OCI-LY1 (cell line): Measurements from ENCODE around the gene PDE1C.

Experiments used
- H2AFZ ChIP-seq: fragments of 200-600 bp; sonication (generic), shearing (Covaris generic); 2 replicates; pipeline ENCODE4 v1.6.0; 2014; ENCODE audit warnings: antibody characterized with exemption, mild to moderate bottlenecking, low read length
- H3F3A ChIP-seq: fragments of 200-600 bp; sonication (generic), shearing (Covaris generic); 2 replicates; pipeline ENCODE4 v1.6.0; 2014; ENCODE audit warnings: mild to moderate bottlenecking, antibody characterized with exemption, low read length, moderate library complexity; ENCODE audit not compliant: insufficient read depth
- H3K27ac ChIP-seq: fragments of 200-600 bp; sonication (generic); 2 replicates; pipeline ENCODE4 v1.5.1; 2014; ENCODE audit warnings: low read length, mixed run types, mild to moderate bottlenecking, low read depth; ENCODE audit not compliant: poor library complexity, severe bottlenecking
- H3K27me3 ChIP-seq: fragments of 200-600 bp; sonication (generic); 2 replicates; pipeline ENCODE4 v1.6.0; 2014; ENCODE audit warnings: antibody characterized with exemption, mild to moderate bottlenecking, low read length, moderate library complexity; ENCODE audit not compliant: insufficient read depth
- H3K36me3 ChIP-seq: fragments of 200-600 bp; sonication (generic); 2 replicates; pipeline ENCODE4 v1.6.1; 2014; ENCODE audit warnings: mild to moderate bottlenecking, antibody characterized with exemption, low read length, moderate library complexity, mixed read lengths; ENCODE audit not compliant: insufficient read depth
- H3K4me1 ChIP-seq: fragments of 200-600 bp; sonication (generic); 2 replicates; pipeline ENCODE4 v1.5.1; 2014; ENCODE audit warnings: mild to moderate bottlenecking, low read length, moderate library complexity; ENCODE audit not compliant: insufficient read depth, severe bottlenecking
- H3K4me2 ChIP-seq: fragments of 200-600 bp; sonication (generic), shearing (Covaris generic); 2 replicates; pipeline ENCODE4 v1.6.1; 2014; ENCODE audit warnings: low read length
- H3K4me3 ChIP-seq: fragments of 200-600 bp; sonication (generic); 2 replicates; pipeline ENCODE4 v1.5.1; 2014; ENCODE audit warnings: low read length, low read depth, mild to moderate bottlenecking, mixed read lengths; ENCODE audit not compliant: poor library complexity, severe bottlenecking
- H3K79me2 ChIP-seq: fragments of 200-600 bp; shearing (Covaris generic); 2 replicates; pipeline ENCODE4 v1.6.1; 2016; ENCODE audit warnings: mixed run types, low read length, mixed read lengths; ENCODE audit not compliant: insufficient read depth
- H3K9ac ChIP-seq: fragments of 200-600 bp; sonication (generic), shearing (Covaris generic); 2 replicates; pipeline ENCODE4 v1.6.1; 2014; ENCODE audit warnings: mild to moderate bottlenecking, low read length, mixed read lengths
- H3K9me2 ChIP-seq: fragments of 200-600 bp; sonication (generic), shearing (Covaris generic); 2 replicates; pipeline ENCODE4 v1.6.1; 2014; ENCODE audit warnings: low read depth, mild to moderate bottlenecking, low read length, mixed read lengths
- H3K9me3 ChIP-seq: fragments of 200-600 bp; shearing (Covaris generic); 2 replicates; pipeline ENCODE4 v1.6.1; 2014; ENCODE audit warnings: low read length, mixed read lengths
- H4K20me1 ChIP-seq: fragments of 200-600 bp; sonication (generic), shearing (Covaris generic); 2 replicates; pipeline ENCODE4 v1.6.0; 2016; ENCODE audit warnings: mild to moderate bottlenecking, low read length; ENCODE audit not compliant: insufficient read depth
- EZH2 ChIP-seq: fragments of 200-600 bp; sonication (generic), shearing (Covaris generic); IDR thresholded peaks from 2 replicates; pipeline ENCODE4 v1.8.0; 2017; ENCODE audit warnings: borderline replicate concordance, mixed run types, mild to moderate bottlenecking, antibody characterized with exemption, low read length, moderate library complexity, mixed read lengths
- TF ChIP-seq, protein P1 (sequence below): fragments of 200-600 bp; sonication (generic), shearing (Covaris generic); IDR thresholded peaks from 2 replicates; pipeline ENCODE4 v1.5.1; 2017; ENCODE audit warnings: mild to moderate bottlenecking, antibody characterized with exemption, low read length, moderate library complexity, mixed read lengths

The PDE1C gene

DNA sequence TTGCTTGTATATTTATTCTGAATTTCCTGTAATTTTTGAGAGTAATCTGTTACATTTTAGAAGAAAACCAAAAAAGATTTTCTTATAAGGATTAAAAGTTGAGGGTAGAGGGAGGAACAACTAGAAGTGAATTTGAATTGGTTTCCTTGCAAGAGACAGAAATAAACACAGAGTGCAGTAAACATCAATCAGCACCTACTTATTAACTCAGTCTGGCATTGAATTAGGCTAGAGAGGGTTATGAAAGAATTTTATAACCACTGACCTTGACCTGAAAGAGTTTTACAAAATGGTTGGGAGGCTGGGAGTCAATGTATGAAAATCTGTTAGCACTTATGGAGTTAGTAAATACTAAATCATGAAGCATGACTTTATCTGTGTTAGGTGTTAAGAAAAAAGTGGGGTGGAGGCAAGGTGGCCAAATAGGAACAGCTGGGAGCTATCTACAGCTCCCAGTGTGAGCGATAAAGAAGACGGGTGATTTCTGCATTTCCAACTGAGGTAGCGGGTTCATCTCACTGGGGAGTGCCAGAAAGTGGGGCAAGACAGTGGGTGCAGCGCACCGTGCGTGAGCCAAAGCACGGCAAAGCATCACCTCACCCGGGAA is 106.5 kb downstream of the PDE1C start:
- no peaks in the 10 kb centered on the region for H3K9me3 ChIP-seq
- H2AFZ ChIP-seq: no peak overlapping the region
- H3K4me1 ChIP-seq: no peaks in the 10 kb centered on the region
- no peak overlapping the region for H3K27ac ChIP-seq
- no peak overlapping the region for H3K4me3 ChIP-seq
- H3K36me3 ChIP-seq: no peaks in the 10 kb centered on the region
- H4K20me1 ChIP-seq: no peaks in the 10 kb centered on the region
- H3K9me2 ChIP-seq: no peaks in the 10 kb centered on the region
- no peak overlapping the region for H3K9ac ChIP-seq
- no peaks in the 10 kb centered on the region for H3K79me2 ChIP-seq
- H3K27me3 ChIP-seq: no peaks in the 10 kb centered on the region
- no peak overlapping the region for H3K4me2 ChIP-seq
- no peaks in the 10 kb centered on the region for H3F3A ChIP-seq
- TF ChIP-seq EZH2: no peak
- TF ChIP-seq, protein P1, sequence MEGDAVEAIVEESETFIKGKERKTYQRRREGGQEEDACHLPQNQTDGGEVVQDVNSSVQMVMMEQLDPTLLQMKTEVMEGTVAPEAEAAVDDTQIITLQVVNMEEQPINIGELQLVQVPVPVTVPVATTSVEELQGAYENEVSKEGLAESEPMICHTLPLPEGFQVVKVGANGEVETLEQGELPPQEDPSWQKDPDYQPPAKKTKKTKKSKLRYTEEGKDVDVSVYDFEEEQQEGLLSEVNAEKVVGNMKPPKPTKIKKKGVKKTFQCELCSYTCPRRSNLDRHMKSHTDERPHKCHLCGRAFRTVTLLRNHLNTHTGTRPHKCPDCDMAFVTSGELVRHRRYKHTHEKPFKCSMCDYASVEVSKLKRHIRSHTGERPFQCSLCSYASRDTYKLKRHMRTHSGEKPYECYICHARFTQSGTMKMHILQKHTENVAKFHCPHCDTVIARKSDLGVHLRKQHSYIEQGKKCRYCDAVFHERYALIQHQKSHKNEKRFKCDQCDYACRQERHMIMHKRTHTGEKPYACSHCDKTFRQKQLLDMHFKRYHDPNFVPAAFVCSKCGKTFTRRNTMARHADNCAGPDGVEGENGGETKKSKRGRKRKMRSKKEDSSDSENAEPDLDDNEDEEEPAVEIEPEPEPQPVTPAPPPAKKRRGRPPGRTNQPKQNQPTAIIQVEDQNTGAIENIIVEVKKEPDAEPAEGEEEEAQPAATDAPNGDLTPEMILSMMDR: no peak

DNA sequence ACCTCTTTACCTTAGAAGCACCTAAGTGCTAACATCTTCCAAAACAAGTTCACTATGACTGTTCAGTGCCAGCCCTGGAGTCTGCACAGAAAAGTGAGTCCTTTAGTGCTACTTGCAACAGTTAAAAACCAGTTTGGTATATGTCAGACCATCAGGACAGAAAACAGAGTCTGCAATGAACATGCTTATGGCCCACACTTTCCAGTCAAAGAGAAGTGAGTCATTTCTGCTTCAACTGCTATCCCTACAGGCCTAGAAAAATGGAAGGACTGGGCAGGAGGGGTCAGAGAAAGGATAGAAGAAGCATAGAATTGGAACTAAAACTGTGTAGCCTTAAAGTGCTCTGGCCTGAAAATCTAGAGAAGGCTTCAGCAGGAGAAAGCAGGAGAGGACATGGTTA is 108.0 kb downstream of the PDE1C start:
- Histone ChIP-seq H3K36me3 (no peaks in the 10 kb centered on the region), H3K4me3 (no peak overlapping the region), H3K27me3 (no peaks in the 10 kb centered on the region), H3F3A (no peaks in the 10 kb centered on the region), H3K27ac (no peak overlapping the region), H3K4me1 (no peaks in the 10 kb centered on the region), H3K9ac (no peak overlapping the region), H3K9me2 (no peaks in the 10 kb centered on the region), H3K79me2 (no peaks in the 10 kb centered on the region), H4K20me1 (no peaks in the 10 kb centered on the region), H3K4me2 (no peak overlapping the region), H3K9me3 (no peaks in the 10 kb centered on the region), H2AFZ (no peak overlapping the region)
- no peak for TF ChIP-seq EZH2
- TF ChIP-seq, protein P1: no peak

DNA sequence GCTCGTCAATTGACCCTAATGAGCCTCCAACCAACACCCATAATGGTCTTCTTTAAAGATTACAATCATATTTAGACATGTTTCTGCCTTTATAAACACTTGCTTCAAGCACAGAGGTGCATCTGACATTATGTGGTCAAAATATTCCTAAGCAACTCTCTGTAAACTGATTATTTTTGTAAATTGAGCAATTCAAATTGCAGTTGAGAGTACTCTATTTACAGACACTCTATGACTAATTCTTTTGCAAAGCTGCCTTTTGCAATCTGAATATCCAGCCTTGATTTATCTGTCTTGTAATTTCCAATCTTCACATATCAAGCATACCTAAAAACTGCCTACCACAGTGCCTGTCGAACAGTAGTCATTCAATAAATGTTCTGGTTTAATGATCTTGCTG is 112.0 kb downstream of the PDE1C start:
- H3F3A ChIP-seq: no peaks in the 10 kb centered on the region
- no peak overlapping the region for H3K4me2 ChIP-seq
- no peaks in the 10 kb centered on the region for H3K27me3 ChIP-seq
- H3K4me1 ChIP-seq: no peaks in the 10 kb centered on the region
- H2AFZ ChIP-seq: no peak overlapping the region
- H4K20me1 ChIP-seq: no peaks in the 10 kb centered on the region
- H3K9me2 ChIP-seq: no peaks in the 10 kb centered on the region
- H3K36me3 ChIP-seq: no peaks in the 10 kb centered on the region
- H3K9ac ChIP-seq: no peak overlapping the region
- no peak overlapping the region for H3K4me3 ChIP-seq
- H3K79me2 ChIP-seq: no peaks in the 10 kb centered on the region
- no peak overlapping the region for H3K27ac ChIP-seq
- H3K9me3 ChIP-seq: no peaks in the 10 kb centered on the region
- TF ChIP-seq, protein P1: no peak
- no peak for TF ChIP-seq EZH2
